MCF 10A (cell line): ENCODE measurements around the gene MINDY2. TPM values are rescaled to one million over a fixed set of nuclear protein-coding genes. Genes with fewer than 3 reads are reported as not detected.

Source experiments
- BruUV-seq: library from RNA; stranded (reverse); fragments of 400-500 nt; replicated peaks from 2 replicates; lab custom pipeline; 2021; lab: Mats Ljungman, UMichigan
- CTCF ChIA-PET: fragments of 300-600 bp; sonication (Branson Sonifier 250); formaldehyde crosslinking; extraction: SDS; loops from one replicate; lab custom pipeline; 2021; ENCODE audit warnings: antibody characterized with exemption, inconsistent platforms; lab: Yijun Ruan, JAX
- POLR2A ChIA-PET: fragments of 300-600, 350-650 bp; sonication (Branson Sonifier 250); formaldehyde crosslinking; extraction: SDS; loops from one replicate; lab custom pipeline; 2020; ENCODE audit warnings: antibody characterized with exemption, inconsistent platforms; lab: Yijun Ruan, JAX
- DNase-seq: peaks from one replicate; pipeline ENCODE4 v3.0.0-alpha.2; 2018; ENCODE audit not compliant: unreplicated experiment
- H3K27ac Mint-ChIP-seq: one replicate; pipeline ENCODE4 v1.8.0; 2022; ENCODE audit warnings: mild to moderate bottlenecking, low read depth, mixed read lengths; ENCODE audit not compliant: unreplicated experiment
- H3K27me3 Mint-ChIP-seq: one replicate; pipeline ENCODE4 v1.8.0; 2022; ENCODE audit warnings: mixed read lengths; ENCODE audit not compliant: insufficient read depth, unreplicated experiment
- H3K36me3 Mint-ChIP-seq: one replicate; pipeline ENCODE4 v1.8.0; 2022; ENCODE audit warnings: mild to moderate bottlenecking, moderate library complexity, mixed read lengths; ENCODE audit not compliant: insufficient read depth, unreplicated experiment
- H3K4me1 Mint-ChIP-seq: one replicate; pipeline ENCODE4 v1.8.0; 2022; ENCODE audit warnings: mixed read lengths; ENCODE audit not compliant: insufficient read depth, unreplicated experiment
- H3K4me3 Mint-ChIP-seq: one replicate; pipeline ENCODE4 v1.8.0; 2022; ENCODE audit warnings: mild to moderate bottlenecking, moderate library complexity, mixed read lengths; ENCODE audit not compliant: unreplicated experiment
- H3K9me3 Mint-ChIP-seq: one replicate; pipeline ENCODE4 v1.8.0; 2022; ENCODE audit warnings: mixed read lengths; ENCODE audit not compliant: unreplicated experiment
- intact Hi-C: fragments of 100-400 bp; cut with micrococcal nuclease; formaldehyde crosslinking; loops from 2 replicates; pipeline ENCODE4 v1.14.1; 2022
- total RNA-seq: library from RNA; stranded (reverse); gene quantifications from 2 replicates; pipeline ENCODE4 v1.2.3, GENCODE V29; 2022
- TF ChIP-seq, protein P1 (sequence below): fragments of 200-600 bp; IDR thresholded peaks from one replicate; pipeline ENCODE4 v1.8.0; 2022; ENCODE audit warnings: antibody characterized with exemption, mild to moderate bottlenecking; ENCODE audit not compliant: unreplicated experiment

Gene MINDY2
- total RNA-seq, 1 experiment from 2014 or later: 21.9 TPM

DNA sequence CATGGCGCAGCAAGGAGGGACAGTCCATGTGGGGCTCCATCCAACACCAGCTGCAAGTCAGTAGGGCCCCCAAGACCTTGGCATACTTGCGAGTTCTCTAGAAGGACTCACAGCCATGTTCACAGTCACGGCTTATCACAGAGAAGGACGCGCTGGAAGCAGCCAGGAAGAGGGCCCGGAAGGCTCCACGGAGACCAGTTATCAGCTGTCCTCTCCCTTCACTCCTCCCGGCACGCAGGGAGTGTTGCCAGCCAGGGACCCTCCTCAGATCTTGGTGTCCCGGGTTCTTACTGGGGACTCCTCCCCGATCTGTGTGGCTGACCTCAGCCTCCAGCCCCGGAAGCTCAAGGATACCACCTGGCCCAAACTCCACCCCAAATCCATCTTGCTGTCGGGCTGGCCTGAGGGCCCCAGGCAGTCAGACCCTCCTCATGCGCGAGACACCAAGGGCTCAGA lies 94.4 kb downstream of the MINDY2 start:
- ChIA-PET CTCF (interaction anchor here (0.6 to 0.9 kb wide), 3 partner anchors 47 to 638 kb away, joined by 3 to 4 read pairs (median 3); no protein-coding TSS in a partner anchor), POLR2A (interaction anchor here (1.7 kb wide), 1 partner anchor 116 kb away, joined by 5 read pairs; the partner anchor contains the start of gene ADAM10)
- TF ChIP-seq, protein P1, sequence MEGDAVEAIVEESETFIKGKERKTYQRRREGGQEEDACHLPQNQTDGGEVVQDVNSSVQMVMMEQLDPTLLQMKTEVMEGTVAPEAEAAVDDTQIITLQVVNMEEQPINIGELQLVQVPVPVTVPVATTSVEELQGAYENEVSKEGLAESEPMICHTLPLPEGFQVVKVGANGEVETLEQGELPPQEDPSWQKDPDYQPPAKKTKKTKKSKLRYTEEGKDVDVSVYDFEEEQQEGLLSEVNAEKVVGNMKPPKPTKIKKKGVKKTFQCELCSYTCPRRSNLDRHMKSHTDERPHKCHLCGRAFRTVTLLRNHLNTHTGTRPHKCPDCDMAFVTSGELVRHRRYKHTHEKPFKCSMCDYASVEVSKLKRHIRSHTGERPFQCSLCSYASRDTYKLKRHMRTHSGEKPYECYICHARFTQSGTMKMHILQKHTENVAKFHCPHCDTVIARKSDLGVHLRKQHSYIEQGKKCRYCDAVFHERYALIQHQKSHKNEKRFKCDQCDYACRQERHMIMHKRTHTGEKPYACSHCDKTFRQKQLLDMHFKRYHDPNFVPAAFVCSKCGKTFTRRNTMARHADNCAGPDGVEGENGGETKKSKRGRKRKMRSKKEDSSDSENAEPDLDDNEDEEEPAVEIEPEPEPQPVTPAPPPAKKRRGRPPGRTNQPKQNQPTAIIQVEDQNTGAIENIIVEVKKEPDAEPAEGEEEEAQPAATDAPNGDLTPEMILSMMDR: no peak
- H3K4me1 Mint-ChIP-seq: peaks cover 6% of the 10 kb centered on the region
- H3K27ac Mint-ChIP-seq: no peak overlapping the region
- peaks cover 5% of the 10 kb centered on the region for H3K36me3 Mint-ChIP-seq
- intact Hi-C loops: loop anchor here (10.0 kb wide), 1 partner anchor 91 kb away; the partner anchor contains the start of gene MINDY2
- DNase-seq: no peak
- no TSS peak for BruUV-seq
- H3K9me3 Mint-ChIP-seq: no peaks in the 10 kb centered on the region
- H3K4me3 Mint-ChIP-seq: no peak overlapping the region
- no peaks in the 10 kb centered on the region for H3K27me3 Mint-ChIP-seq

DNA sequence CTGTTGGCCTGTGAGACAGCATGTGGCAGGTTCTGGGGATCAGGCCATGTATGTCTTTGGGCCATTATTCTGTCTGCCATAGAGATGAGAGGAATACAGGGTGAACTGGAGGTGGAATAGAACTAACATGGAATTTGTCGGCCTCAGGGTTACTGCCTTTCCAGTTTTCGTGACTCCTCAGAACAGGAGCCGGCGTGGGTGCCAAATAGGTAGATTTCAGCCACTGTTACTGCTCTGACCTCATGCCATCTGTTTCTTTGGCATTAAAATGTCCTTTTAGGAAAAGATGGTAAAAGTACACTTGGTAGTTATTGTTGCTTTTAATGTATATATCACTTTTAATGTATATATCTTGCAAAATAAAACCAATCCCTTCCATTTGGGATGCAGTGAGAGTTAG lies 96.8 kb downstream of the MINDY2 start:
- Mint-ChIP-seq H3K27ac (no peak overlapping the region), H3K36me3 (peaks cover 5% of the 10 kb centered on the region), H3K4me3 (no peak overlapping the region), H3K9me3 (no peaks in the 10 kb centered on the region), H3K4me1 (peaks cover 6% of the 10 kb centered on the region), H3K27me3 (no peaks in the 10 kb centered on the region)
- TF ChIP-seq, protein P1: no peak
- POLR2A ChIA-PET: interaction anchor here (0.6 kb wide), 1 partner anchor 58 kb away, joined by 3 read pairs; no protein-coding TSS in a partner anchor
- intact Hi-C loops: loop anchor here (10.0 kb wide), 1 partner anchor 93 kb away; the partner anchor contains the start of gene MINDY2
- CTCF ChIA-PET: no interaction called here
- no peak for DNase-seq
- BruUV-seq: no TSS peak

DNA sequence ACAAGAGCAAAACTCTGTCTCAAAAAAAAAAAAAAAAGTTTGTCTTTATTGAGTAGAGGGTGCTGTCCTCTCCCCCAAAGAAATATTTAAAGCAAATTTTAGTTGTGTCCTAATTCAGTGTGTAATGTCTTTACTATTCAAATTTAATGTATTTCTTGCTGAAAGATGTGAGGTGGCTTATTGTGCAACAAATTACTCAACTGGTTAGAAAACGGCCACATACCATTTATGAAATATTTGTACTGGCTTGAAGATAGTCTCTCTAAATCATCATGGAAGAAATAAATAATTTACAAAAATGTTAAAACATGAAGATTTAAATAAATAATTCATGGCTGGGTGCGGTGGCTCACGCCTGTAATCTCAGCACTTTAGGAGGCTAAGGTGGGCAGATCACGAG lies 99.3 kb downstream of the MINDY2 start:
- POLR2A ChIA-PET: interaction anchor here (0.6 kb wide), 1 partner anchor 53 kb away, joined by 4 read pairs; no protein-coding TSS in a partner anchor
- Mint-ChIP-seq H3K27me3 (no peaks in the 10 kb centered on the region), H3K36me3 (peaks cover 5% of the 10 kb centered on the region), H3K4me3 (no peak overlapping the region), H3K27ac (no peak overlapping the region), H3K9me3 (no peaks in the 10 kb centered on the region), H3K4me1 (peaks cover under 1% of the 10 kb centered on the region)
- CTCF ChIA-PET: no interaction called here
- TF ChIP-seq, protein P1: no peak
- BruUV-seq: no TSS peak
- DNase-seq: peak; percentile 41
- intact Hi-C loops: loop anchor here (10.0 kb wide), 1 partner anchor 646 kb away; no protein-coding TSS in a partner anchor

DNA sequence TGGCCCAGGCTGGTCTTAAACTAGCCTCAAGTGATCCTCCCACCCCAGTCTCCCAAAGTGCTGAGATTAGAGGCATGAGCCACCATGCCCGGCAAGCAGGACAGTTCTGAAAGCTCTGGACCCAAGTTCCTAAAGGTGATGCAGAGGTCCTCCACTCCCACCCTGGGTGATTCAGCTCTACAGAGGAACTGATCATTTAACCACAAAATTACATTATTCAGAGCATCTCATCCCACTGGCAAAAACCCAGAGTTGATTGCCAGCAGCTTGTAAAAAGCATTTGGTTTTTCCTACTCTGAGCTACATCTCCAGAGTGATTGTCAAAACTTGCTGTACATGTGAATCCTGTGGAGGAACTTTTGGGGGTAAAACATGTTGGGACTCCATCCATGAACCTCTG lies 102.2 kb downstream of the MINDY2 start:
- CTCF ChIA-PET: no interaction called here
- H3K36me3 Mint-ChIP-seq: peaks cover 30% of the 10 kb centered on the region
- no peak overlapping the region for H3K4me3 Mint-ChIP-seq
- POLR2A ChIA-PET: interaction anchor here (0.6 to 1.6 kb wide), 2 partner anchors 11 to 42 kb away, joined by 3 to 4 read pairs; no protein-coding TSS in a partner anchor
- TF ChIP-seq, protein P1: no peak
- no TSS peak for BruUV-seq
- peaks cover 16% of the 10 kb centered on the region for H3K4me1 Mint-ChIP-seq
- no peaks in the 10 kb centered on the region for H3K27me3 Mint-ChIP-seq
- intact Hi-C loops: loop anchor here (10.0 kb wide), 1 partner anchor 648 kb away; no protein-coding TSS in a partner anchor
- DNase-seq: peak; percentile 51
- no peaks in the 10 kb centered on the region for H3K9me3 Mint-ChIP-seq
- no peak overlapping the region for H3K27ac Mint-ChIP-seq
